PC-3 (cell line): ENCODE data around the gene NBPF26. TPM values are rescaled to one million over a fixed set of nuclear protein-coding genes. Genes with fewer than 3 reads are reported as not detected.
"Not testable (repeated sequence)": the region's sequence is repeated elsewhere in the genome, so short reads cannot be mapped to it uniquely, and the experiment has no call there.

Experiments
- ATAC-seq: fragments of 200-7000 bp; cut with Tn5 transposase; 2 replicates; pipeline ENCODE4 v1.9.1; 2020; ENCODE audit warnings: mild to moderate bottlenecking, moderate library complexity
- BruUV-seq: library from RNA; stranded (reverse); fragments of 400-500 nt; replicated peaks from 2 replicates; lab custom pipeline; 2021; lab: Mats Ljungman, UMichigan
- CTCF ChIA-PET: fragments of 300-600 bp; sonication (Branson Sonifier 250); formaldehyde crosslinking; loops from one replicate; lab custom pipeline; 2022; ENCODE audit warnings: antibody characterized with exemption; lab: Charles Lee
- POLR2A ChIA-PET: fragments of 300-600 bp; sonication (Branson Sonifier 250); formaldehyde crosslinking; loops from one replicate; lab custom pipeline; 2022; ENCODE audit warnings: antibody characterized with exemption; ENCODE audit not compliant: unreplicated experiment; lab: Charles Lee
- DNase-seq: peaks from one replicate; pipeline ENCODE4 v3.0.0-alpha.2; 2015
- H2AFZ ChIP-seq: fragments of 300-600 bp; sonication (generic); 2 replicates; pipeline ENCODE4 v1.6.0; 2016; ENCODE audit warnings: antibody characterized with exemption, low read length
- H3F3A ChIP-seq: fragments of 300-600 bp; sonication (generic); one replicate; pipeline ENCODE4 v1.6.0; 2017; ENCODE audit warnings: antibody characterized with exemption, low read length, control low read depth, mild to moderate bottlenecking; ENCODE audit not compliant: unreplicated experiment
- H3K27ac ChIP-seq: fragments of 300-600 bp; sonication (generic); 2 replicates; pipeline ENCODE4 v1.5.1; 2016; ENCODE audit warnings: mild to moderate bottlenecking, low read length
- H3K27me3 ChIP-seq: fragments of 300-600 bp; sonication (generic); 2 replicates; pipeline ENCODE4 v1.6.1; 2016; ENCODE audit warnings: low read length, mixed read lengths
- H3K36me3 ChIP-seq: fragments of 300-600 bp; sonication (generic); 2 replicates; pipeline ENCODE4 v1.6.1; 2016; ENCODE audit warnings: low read depth, mixed run types, low read length, mixed read lengths
- H3K4me1 ChIP-seq: fragments of 300-600 bp; sonication (generic); 2 replicates; pipeline ENCODE4 v1.5.1; 2016; ENCODE audit warnings: low read length; ENCODE audit not compliant: insufficient read depth
- H3K4me2 ChIP-seq: fragments of 300-600 bp; sonication (generic); 2 replicates; pipeline ENCODE4 v1.6.0; 2016; ENCODE audit warnings: low read length
- H3K4me3 ChIP-seq: fragments of 300-600 bp; sonication (generic); 2 replicates; pipeline ENCODE4 v1.5.1; 2016; ENCODE audit warnings: mild to moderate bottlenecking, low read length, mixed read lengths
- H3K79me2 ChIP-seq: fragments of 300-600 bp; sonication (generic); 2 replicates; pipeline ENCODE4 v1.6.1; 2017; ENCODE audit warnings: low read length, mixed read lengths
- H3K9ac ChIP-seq: fragments of 300-600 bp; sonication (generic); 2 replicates; pipeline ENCODE4 v1.6.0; 2016; ENCODE audit warnings: mild to moderate bottlenecking, low read length
- H3K9me2 ChIP-seq: fragments of 300-600 bp; sonication (generic); replicated peaks from 2 replicates; pipeline ENCODE4 v1.6.1; 2016; ENCODE audit warnings: mixed run types, low read length, mixed read lengths
- H3K9me3 ChIP-seq: fragments of 300-600 bp; sonication (generic); 2 replicates; pipeline ENCODE4 v1.6.1; 2016; ENCODE audit warnings: low read length, mixed read lengths
- H4K20me1 ChIP-seq: fragments of 300-600 bp; sonication (generic); 2 replicates; pipeline ENCODE4 v1.6.1; 2016; ENCODE audit warnings: low read length, mixed read lengths
- intact Hi-C: fragments of 100-400 bp; cut with micrococcal nuclease; formaldehyde crosslinking; loops from 2 replicates; pipeline ENCODE4 v1.9.0; 2023
- total RNA-seq: library from RNA; depleted of rRNA; stranded (reverse); fragments of >200 nt; gene quantifications from 2 replicates; pipeline ENCODE4 v1.2.3, GENCODE V29; 2014; rRNA removed

Gene NBPF26
- total RNA-seq, 1 experiment from 2014 or later: 25.1 TPM

DNA sequence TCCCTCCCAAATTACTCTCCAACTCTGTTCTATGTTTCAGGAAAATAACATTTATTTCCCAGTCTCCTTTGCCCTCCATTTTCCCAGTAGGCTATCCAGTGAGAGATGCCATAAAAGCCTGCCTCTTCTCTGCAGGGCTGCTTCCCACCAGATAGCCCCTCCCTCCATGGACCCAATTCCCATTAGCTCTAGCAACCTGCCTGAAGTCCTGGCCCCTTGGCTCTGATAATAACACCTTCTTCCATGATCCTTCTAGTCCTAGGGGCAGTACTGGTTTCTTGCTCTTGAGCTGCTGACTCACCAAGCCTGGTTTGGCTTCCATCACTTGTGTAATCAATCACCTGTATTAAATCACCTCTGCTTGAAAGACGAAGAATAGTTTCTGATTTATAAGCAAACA, 156.3 kb downstream of the NBPF26 start:
- CTCF ChIA-PET, BruUV-seq, H3K27me3 ChIP-seq, H4K20me1 ChIP-seq, H3K9me3 ChIP-seq, ATAC-seq, DNase-seq, H3F3A ChIP-seq, H3K36me3 ChIP-seq, H3K9ac ChIP-seq, H2AFZ ChIP-seq, H3K9me2 ChIP-seq, H3K79me2 ChIP-seq, intact Hi-C loops, H3K27ac ChIP-seq, H3K4me2 ChIP-seq, POLR2A ChIA-PET, H3K4me1 ChIP-seq, H3K4me3 ChIP-seq: not testable (repeated sequence)

- H3K9me2 ChIP-seq, CTCF ChIA-PET, H3K9ac ChIP-seq, DNase-seq, ATAC-seq, H3K4me1 ChIP-seq, H3K27me3 ChIP-seq, H3F3A ChIP-seq, H3K9me3 ChIP-seq, BruUV-seq, H3K27ac ChIP-seq, H3K4me2 ChIP-seq, H3K79me2 ChIP-seq, H3K4me3 ChIP-seq, H4K20me1 ChIP-seq, POLR2A ChIA-PET, intact Hi-C loops, H3K36me3 ChIP-seq, H2AFZ ChIP-seq: not testable (repeated sequence)
Observed at GRCh38 chr1:120881934-120882333, 158.2 kb downstream of the NBPF26 start.

Other genes starting within 250 kb of the NBPF26 start
- not detected in 2 replicates for gene PPIAL4A, start 165.8 kb downstream of the NBPF26 start, total RNA-seq